WTC11 (cell line): Measurements from ENCODE around the gene GPR137B. TPM values are rescaled to one million over a fixed set of nuclear protein-coding genes. Genes with fewer than 3 reads are reported as not detected.
A peak's percentile ranks its signal among the peaks of the same experiment; 100 is the strongest.

Experiments
- ATAC-seq: fragments of 200-7000 bp; cut with Tn5 transposase; 2 replicates; pipeline ENCODE4 v1.10.0; 2021; ENCODE audit warnings: mild to moderate bottlenecking, moderate library complexity
- CTCF ChIA-PET: fragments of 300-600 bp; sonication (Branson Sonifier 250); formaldehyde crosslinking; loops from one replicate; lab custom pipeline; 2021; ENCODE audit warnings: antibody characterized with exemption; lab: Charles Lee
- POLR2A ChIA-PET: fragments of 350-600 bp; sonication (Branson Sonifier 250); formaldehyde crosslinking; loops from one replicate; lab custom pipeline; 2021; ENCODE audit warnings: antibody characterized with exemption; lab: Charles Lee
- DNase-seq: peaks from one replicate; pipeline ENCODE4 v3.0.0; 2021; ENCODE audit warnings: low spot score
- H3K27ac Mint-ChIP-seq: 2 replicates; pipeline ENCODE4 v1.8.0; 2021; ENCODE audit warnings: mixed read lengths
- H3K27me3 Mint-ChIP-seq: 2 replicates; pipeline ENCODE4 v1.8.0; 2021; ENCODE audit warnings: low read depth, mild to moderate bottlenecking, moderate library complexity, mixed read lengths
- H3K36me3 Mint-ChIP-seq: 2 replicates; pipeline ENCODE4 v1.8.0; 2021; ENCODE audit warnings: mixed read lengths
- H3K4me1 Mint-ChIP-seq: 2 replicates; pipeline ENCODE4 v1.8.0; 2022; ENCODE audit warnings: mixed read lengths
- H3K4me3 Mint-ChIP-seq: 2 replicates; pipeline ENCODE4 v1.8.0; 2021; ENCODE audit warnings: mild to moderate bottlenecking, moderate library complexity, mixed read lengths
- H3K9me3 Mint-ChIP-seq: 2 replicates; pipeline ENCODE4 v1.8.0; 2021; ENCODE audit warnings: mixed read lengths
- CREB1 ChIP-seq: sonication (generic); formaldehyde crosslinking; IDR thresholded peaks from 2 replicates; pipeline ENCODE4 v1.8.0; 2023; ENCODE audit warnings: mild to moderate bottlenecking, missing genetic modification reagents
- FOXP1 ChIP-seq: sonication (generic); formaldehyde crosslinking; IDR thresholded peaks from 2 replicates; pipeline ENCODE4 v1.8.0; 2022; ENCODE audit warnings: missing genetic modification reagents, mild to moderate bottlenecking, moderate library complexity, borderline replicate concordance
- GRHL2 ChIP-seq: fragments of 250-450 bp; sonication (Bioruptor Pico); IDR thresholded peaks from 2 replicates; pipeline ENCODE4 v1.8.0; 2022; ENCODE audit warnings: mild to moderate bottlenecking, moderate library complexity; ENCODE audit not compliant: insufficient replicate concordance, severe bottlenecking
- NFYB ChIP-seq: sonication (generic); formaldehyde crosslinking; conservative IDR thresholded peaks from 2 replicates; pipeline ENCODE4 v1.8.0; 2022; ENCODE audit warnings: low read depth, missing genetic modification reagents
- TEAD4 ChIP-seq: sonication (generic); formaldehyde crosslinking; IDR thresholded peaks from 2 replicates; pipeline ENCODE4 v1.8.0; 2022; ENCODE audit warnings: mild to moderate bottlenecking, missing genetic modification reagents
- ZNF138 ChIP-seq: sonication (generic); formaldehyde crosslinking; conservative IDR thresholded peaks from 2 replicates; pipeline ENCODE4 v1.8.1; 2022; ENCODE audit warnings: mild to moderate bottlenecking, moderate library complexity, missing genetic modification reagents
- ZNF232 ChIP-seq: sonication (generic); formaldehyde crosslinking; IDR thresholded peaks from 2 replicates; pipeline ENCODE4 v1.8.0; 2022; ENCODE audit warnings: mild to moderate bottlenecking, missing genetic modification reagents
- total RNA-seq: library from RNA; stranded (reverse); gene quantifications from 3 replicates; pipeline ENCODE4 v1.2.3, GENCODE V29; 2021
- TF ChIP-seq, protein P1 (sequence below): sonication (generic); formaldehyde crosslinking; conservative IDR thresholded peaks from 2 replicates; pipeline ENCODE4 v1.8.1; 2023; ENCODE audit warnings: mild to moderate bottlenecking, low read depth, missing genetic modification reagents, moderate library complexity
- TF ChIP-seq, protein P2 (sequence below): sonication (generic); formaldehyde crosslinking; conservative IDR thresholded peaks from 2 replicates; pipeline ENCODE4 v1.8.1; 2022; ENCODE audit warnings: mild to moderate bottlenecking, missing genetic modification reagents
- TF ChIP-seq, protein P3 (sequence below): sonication (generic); formaldehyde crosslinking; IDR thresholded peaks from 2 replicates; pipeline ENCODE4 v1.8.1; 2023; ENCODE audit warnings: mild to moderate bottlenecking, missing genetic modification reagents, borderline replicate concordance
- TF ChIP-seq, protein P4 (sequence below): sonication (generic); formaldehyde crosslinking; IDR thresholded peaks from 2 replicates; pipeline ENCODE4 v1.8.1; 2022; ENCODE audit warnings: low read depth, mild to moderate bottlenecking, moderate library complexity, missing genetic modification reagents, borderline replicate concordance
- TF ChIP-seq, protein P5 (sequence below): sonication (generic); formaldehyde crosslinking; IDR thresholded peaks from 2 replicates; pipeline ENCODE4 v1.8.1; 2023; ENCODE audit warnings: mild to moderate bottlenecking, missing genetic modification reagents

The GPR137B gene
- total RNA-seq, 1 experiment from 2014 or later = 6.3 TPM

DNA sequence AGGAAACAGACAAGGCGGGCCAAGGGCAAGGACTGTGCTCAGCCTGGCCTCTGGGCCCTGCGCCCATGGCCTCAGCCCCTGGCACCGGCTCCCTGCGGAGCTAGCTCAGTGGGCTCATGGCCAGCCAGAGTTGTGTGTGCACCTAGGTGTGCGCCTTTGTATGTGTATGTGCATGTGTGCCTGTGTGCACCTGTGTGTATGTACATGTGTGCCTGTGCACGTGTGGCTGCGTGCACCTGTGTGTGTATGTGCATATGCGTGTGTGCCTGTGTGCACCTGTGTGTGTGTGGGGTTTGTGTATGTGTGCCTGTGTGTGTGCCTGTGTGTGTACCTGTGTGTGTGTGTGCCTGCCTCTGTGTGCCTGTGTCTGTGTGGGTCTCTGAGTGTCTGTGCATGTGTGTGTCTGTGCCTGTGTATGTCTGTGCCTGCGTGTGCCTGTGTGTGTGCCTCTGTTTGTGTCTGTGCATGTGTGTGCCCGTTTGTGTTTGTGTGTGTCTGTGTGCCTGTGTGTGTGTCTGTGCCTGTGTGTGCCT, 7.4 kb downstream of the GPR137B start (continued):
- TF ChIP-seq, protein P1, sequence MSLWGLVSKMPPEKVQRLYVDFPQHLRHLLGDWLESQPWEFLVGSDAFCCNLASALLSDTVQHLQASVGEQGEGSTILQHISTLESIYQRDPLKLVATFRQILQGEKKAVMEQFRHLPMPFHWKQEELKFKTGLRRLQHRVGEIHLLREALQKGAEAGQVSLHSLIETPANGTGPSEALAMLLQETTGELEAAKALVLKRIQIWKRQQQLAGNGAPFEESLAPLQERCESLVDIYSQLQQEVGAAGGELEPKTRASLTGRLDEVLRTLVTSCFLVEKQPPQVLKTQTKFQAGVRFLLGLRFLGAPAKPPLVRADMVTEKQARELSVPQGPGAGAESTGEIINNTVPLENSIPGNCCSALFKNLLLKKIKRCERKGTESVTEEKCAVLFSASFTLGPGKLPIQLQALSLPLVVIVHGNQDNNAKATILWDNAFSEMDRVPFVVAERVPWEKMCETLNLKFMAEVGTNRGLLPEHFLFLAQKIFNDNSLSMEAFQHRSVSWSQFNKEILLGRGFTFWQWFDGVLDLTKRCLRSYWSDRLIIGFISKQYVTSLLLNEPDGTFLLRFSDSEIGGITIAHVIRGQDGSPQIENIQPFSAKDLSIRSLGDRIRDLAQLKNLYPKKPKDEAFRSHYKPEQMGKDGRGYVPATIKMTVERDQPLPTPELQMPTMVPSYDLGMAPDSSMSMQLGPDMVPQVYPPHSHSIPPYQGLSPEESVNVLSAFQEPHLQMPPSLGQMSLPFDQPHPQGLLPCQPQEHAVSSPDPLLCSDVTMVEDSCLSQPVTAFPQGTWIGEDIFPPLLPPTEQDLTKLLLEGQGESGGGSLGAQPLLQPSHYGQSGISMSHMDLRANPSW = no peak
- no peak for TF ChIP-seq NFYB

DNA sequence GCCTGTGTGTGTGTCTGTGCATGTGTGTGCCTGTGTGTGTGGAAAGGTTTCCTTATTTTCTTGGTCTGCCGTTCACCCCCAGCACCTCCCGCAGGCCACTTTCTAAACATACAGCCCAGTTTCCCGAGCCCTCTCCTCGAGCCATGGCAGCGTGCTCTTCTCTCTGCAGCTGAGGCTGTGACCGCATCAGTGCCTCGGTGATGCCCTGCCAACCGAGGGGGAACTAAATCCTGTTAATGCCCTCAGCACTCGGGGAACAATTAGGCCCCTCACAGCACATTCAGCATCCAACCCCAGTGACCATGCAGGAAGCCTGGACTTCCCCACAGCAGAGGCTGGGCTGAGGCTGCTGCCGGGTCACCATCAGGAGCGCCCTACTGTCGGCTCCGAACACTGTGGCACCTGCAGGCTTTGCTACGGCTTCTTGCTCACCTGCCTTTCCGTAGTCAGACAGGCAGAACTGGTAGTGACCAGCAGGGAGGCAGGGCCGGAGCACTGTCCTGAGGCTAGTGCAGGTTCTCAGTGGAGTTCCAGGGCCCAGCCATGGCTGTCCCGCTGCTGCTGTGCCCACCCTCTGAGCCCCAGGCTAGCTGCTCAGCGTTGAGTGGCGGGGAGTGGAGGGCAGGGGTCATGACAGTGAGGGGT, 8.1 kb downstream of the GPR137B start:
- ATAC-seq = peak; percentile 45
- H3K27me3 Mint-ChIP-seq = no peaks in the 10 kb centered on the region
- H3K9me3 Mint-ChIP-seq = no peaks in the 10 kb centered on the region
- TF ChIP-seq, protein P2, sequence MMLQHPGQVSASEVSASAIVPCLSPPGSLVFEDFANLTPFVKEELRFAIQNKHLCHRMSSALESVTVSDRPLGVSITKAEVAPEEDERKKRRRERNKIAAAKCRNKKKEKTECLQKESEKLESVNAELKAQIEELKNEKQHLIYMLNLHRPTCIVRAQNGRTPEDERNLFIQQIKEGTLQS (CRISPR knock-in tag) = no peak
- TF ChIP-seq, protein P3, sequence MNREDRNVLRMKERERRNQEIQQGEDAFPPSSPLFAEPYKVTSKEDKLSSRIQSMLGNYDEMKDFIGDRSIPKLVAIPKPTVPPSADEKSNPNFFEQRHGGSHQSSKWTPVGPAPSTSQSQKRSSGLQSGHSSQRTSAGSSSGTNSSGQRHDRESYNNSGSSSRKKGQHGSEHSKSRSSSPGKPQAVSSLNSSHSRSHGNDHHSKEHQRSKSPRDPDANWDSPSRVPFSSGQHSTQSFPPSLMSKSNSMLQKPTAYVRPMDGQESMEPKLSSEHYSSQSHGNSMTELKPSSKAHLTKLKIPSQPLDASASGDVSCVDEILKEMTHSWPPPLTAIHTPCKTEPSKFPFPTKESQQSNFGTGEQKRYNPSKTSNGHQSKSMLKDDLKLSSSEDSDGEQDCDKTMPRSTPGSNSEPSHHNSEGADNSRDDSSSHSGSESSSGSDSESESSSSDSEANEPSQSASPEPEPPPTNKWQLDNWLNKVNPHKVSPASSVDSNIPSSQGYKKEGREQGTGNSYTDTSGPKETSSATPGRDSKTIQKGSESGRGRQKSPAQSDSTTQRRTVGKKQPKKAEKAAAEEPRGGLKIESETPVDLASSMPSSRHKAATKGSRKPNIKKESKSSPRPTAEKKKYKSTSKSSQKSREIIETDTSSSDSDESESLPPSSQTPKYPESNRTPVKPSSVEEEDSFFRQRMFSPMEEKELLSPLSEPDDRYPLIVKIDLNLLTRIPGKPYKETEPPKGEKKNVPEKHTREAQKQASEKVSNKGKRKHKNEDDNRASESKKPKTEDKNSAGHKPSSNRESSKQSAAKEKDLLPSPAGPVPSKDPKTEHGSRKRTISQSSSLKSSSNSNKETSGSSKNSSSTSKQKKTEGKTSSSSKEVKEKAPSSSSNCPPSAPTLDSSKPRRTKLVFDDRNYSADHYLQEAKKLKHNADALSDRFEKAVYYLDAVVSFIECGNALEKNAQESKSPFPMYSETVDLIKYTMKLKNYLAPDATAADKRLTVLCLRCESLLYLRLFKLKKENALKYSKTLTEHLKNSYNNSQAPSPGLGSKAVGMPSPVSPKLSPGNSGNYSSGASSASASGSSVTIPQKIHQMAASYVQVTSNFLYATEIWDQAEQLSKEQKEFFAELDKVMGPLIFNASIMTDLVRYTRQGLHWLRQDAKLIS = no peak
- no peak for TF ChIP-seq GRHL2 (CRISPR knock-in tag)
- TF ChIP-seq, protein P4, sequence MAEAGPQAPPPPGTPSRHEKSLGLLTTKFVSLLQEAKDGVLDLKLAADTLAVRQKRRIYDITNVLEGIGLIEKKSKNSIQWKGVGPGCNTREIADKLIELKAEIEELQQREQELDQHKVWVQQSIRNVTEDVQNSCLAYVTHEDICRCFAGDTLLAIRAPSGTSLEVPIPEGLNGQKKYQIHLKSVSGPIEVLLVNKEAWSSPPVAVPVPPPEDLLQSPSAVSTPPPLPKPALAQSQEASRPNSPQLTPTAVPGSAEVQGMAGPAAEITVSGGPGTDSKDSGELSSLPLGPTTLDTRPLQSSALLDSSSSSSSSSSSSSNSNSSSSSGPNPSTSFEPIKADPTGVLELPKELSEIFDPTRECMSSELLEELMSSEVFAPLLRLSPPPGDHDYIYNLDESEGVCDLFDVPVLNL (CRISPR knock-in tag) = no peak
- no peak for TF ChIP-seq TEAD4 (CRISPR knock-in tag)
- TF ChIP-seq, protein P5, sequence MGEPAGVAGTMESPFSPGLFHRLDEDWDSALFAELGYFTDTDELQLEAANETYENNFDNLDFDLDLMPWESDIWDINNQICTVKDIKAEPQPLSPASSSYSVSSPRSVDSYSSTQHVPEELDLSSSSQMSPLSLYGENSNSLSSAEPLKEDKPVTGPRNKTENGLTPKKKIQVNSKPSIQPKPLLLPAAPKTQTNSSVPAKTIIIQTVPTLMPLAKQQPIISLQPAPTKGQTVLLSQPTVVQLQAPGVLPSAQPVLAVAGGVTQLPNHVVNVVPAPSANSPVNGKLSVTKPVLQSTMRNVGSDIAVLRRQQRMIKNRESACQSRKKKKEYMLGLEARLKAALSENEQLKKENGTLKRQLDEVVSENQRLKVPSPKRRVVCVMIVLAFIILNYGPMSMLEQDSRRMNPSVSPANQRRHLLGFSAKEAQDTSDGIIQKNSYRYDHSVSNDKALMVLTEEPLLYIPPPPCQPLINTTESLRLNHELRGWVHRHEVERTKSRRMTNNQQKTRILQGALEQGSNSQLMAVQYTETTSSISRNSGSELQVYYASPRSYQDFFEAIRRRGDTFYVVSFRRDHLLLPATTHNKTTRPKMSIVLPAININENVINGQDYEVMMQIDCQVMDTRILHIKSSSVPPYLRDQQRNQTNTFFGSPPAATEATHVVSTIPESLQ (CRISPR knock-in tag) = no peak
- no peak for TF ChIP-seq ZNF138 (CRISPR knock-in tag)
- no peak for TF ChIP-seq CREB1 (CRISPR knock-in tag)
- no peak for TF ChIP-seq ZNF232 (CRISPR knock-in tag)
- TF ChIP-seq FOXP1 (CRISPR knock-in tag) = no peak
- H3K4me3 Mint-ChIP-seq = no peak overlapping the region
- no peak for DNase-seq
- H3K27ac Mint-ChIP-seq = 0 out of 2 replicates have a peak overlapping the region, but pooled peaks have one; percentile 13
- ChIA-PET CTCF (interaction anchor here (1.0 kb wide), 2 partner anchors 9 to 13 kb away, joined by 3 read pairs; no protein-coding TSS in a partner anchor), POLR2A (no interaction called here)
- H3K4me1 Mint-ChIP-seq = peaks cover 6% of the 10 kb centered on the region
- H3K36me3 Mint-ChIP-seq = no peaks in the 10 kb centered on the region
